Mesenchymal stem cell (in vitro differentiated cells and primary cell): Measurements from ENCODE around the gene WBP1L.
A peak's percentile ranks its signal among the peaks of the same experiment; 100 is the strongest.

Experiments used
- DNase-seq: peaks from one replicate; pipeline ENCODE4 v3.0.0-alpha.2; 2013
- H2AFZ ChIP-seq: one replicate; pipeline ENCODE4 v1.6.1; 2013; ENCODE audit warnings: low read depth, mild to moderate bottlenecking, control low read depth, inconsistent platforms, low read length, moderate library complexity
- H2AK5ac ChIP-seq: 2 replicates; pipeline ENCODE4 v1.6.1; 2013; ENCODE audit warnings: low read length, moderate library complexity, mild to moderate bottlenecking, inconsistent platforms; ENCODE audit not compliant: severe bottlenecking
- H2BK120ac ChIP-seq: one replicate; pipeline ENCODE4 v1.6.1; 2013; ENCODE audit warnings: low read depth, mild to moderate bottlenecking, inconsistent platforms, low read length, moderate library complexity
- H2BK12ac ChIP-seq, 2 experiments: one replicate each; pipeline ENCODE4 v1.6.1; 2013; ENCODE audit warnings: inconsistent platforms in 2 of 2, low read length in 2 of 2, mild to moderate bottlenecking in 2 of 2, moderate library complexity in 2 of 2, control low read depth in 1 of 2
- H2BK15ac ChIP-seq: one replicate; pipeline ENCODE4 v1.6.1; 2013; ENCODE audit warnings: mild to moderate bottlenecking, low read depth, inconsistent platforms; ENCODE audit not compliant: poor library complexity, severe bottlenecking
- H2BK5ac ChIP-seq: 2 replicates; pipeline ENCODE4 v1.6.1; 2013; ENCODE audit warnings: low read depth, mild to moderate bottlenecking, low read length, control low read depth, inconsistent platforms; ENCODE audit not compliant: poor library complexity, severe bottlenecking
- H3K14ac ChIP-seq, 2 experiments: one replicate each; pipeline ENCODE4 v1.6.1; 2013; ENCODE audit warnings: inconsistent platforms in 2 of 2, low read length in 2 of 2, control low read depth in 1 of 2, mild to moderate bottlenecking in 1 of 2, moderate library complexity in 1 of 2
- H3K18ac ChIP-seq, 2 experiments: one replicate each; pipeline ENCODE4 v1.6.1; 2013; ENCODE audit warnings: inconsistent platforms in 2 of 2, low read length in 2 of 2, control low read depth in 1 of 2, low read depth in 1 of 2, mild to moderate bottlenecking in 1 of 2
- H3K23ac ChIP-seq, 2 experiments: one replicate each; pipeline ENCODE4 v1.6.1; 2013; ENCODE audit warnings: inconsistent platforms in 2 of 2, low read length in 2 of 2, mild to moderate bottlenecking in 2 of 2, moderate library complexity in 2 of 2, control low read depth in 1 of 2
- H3K27ac ChIP-seq: 2 replicates; pipeline ENCODE4 v1.5.1; 2013; ENCODE audit warnings: mild to moderate bottlenecking, moderate library complexity, low read length, control low read depth, inconsistent platforms; ENCODE audit not compliant: poor library complexity, severe bottlenecking
- H3K27me3 ChIP-seq, 2 experiments: 2 replicates each; pipeline versions ENCODE4 v1.6.1 to v1.7.0; 2013; ENCODE audit warnings: low read length in 2 of 2, mild to moderate bottlenecking in 2 of 2, moderate library complexity in 2 of 2, control low read depth in 1 of 2, inconsistent platforms in 1 of 2; ENCODE audit not compliant: control insufficient read depth in 1 of 2, insufficient read depth in 1 of 2
- H3K36me3 ChIP-seq, 2 experiments: 2 replicates each; pipeline versions ENCODE4 v1.6.1 to v1.7.0; 2013; ENCODE audit warnings: low read length in 2 of 2, control low read depth in 1 of 2, inconsistent platforms in 1 of 2, low read depth in 1 of 2, mild to moderate bottlenecking in 1 of 2; ENCODE audit not compliant: insufficient read depth in 2 of 2, control insufficient read depth in 1 of 2
- H3K4ac ChIP-seq, 2 experiments: one replicate each; pipeline ENCODE4 v1.6.1; 2013; ENCODE audit warnings: inconsistent platforms in 2 of 2, low read length in 2 of 2, mild to moderate bottlenecking in 2 of 2, moderate library complexity in 2 of 2, control low read depth in 1 of 2, low read depth in 1 of 2
- H3K4me1 ChIP-seq: 2 replicates; pipeline ENCODE4 v1.6.1; 2013; ENCODE audit warnings: low read depth, low read length, control low read depth; ENCODE audit not compliant: control insufficient read depth, insufficient read depth
- H3K4me2 ChIP-seq: 2 replicates; pipeline ENCODE4 v1.6.1; 2013; ENCODE audit warnings: low read length, mild to moderate bottlenecking, inconsistent platforms; ENCODE audit not compliant: poor library complexity, severe bottlenecking
- H3K4me3 ChIP-seq, 2 experiments: 2 replicates each; pipeline versions ENCODE4 v1.5.1 to v1.7.0; 2013; ENCODE audit warnings: low read length in 2 of 2, mild to moderate bottlenecking in 2 of 2, control low read depth in 1 of 2, low read depth in 1 of 2; ENCODE audit not compliant: insufficient read depth in 1 of 2
- H3K79me1 ChIP-seq: replicated peaks from 2 replicates; pipeline ENCODE4 v1.6.1; 2013; ENCODE audit warnings: mild to moderate bottlenecking, control low read depth, low read length, inconsistent platforms; ENCODE audit not compliant: poor library complexity, severe bottlenecking
- H3K9ac ChIP-seq: 2 replicates; pipeline ENCODE4 v1.7.0; 2013; ENCODE audit warnings: mild to moderate bottlenecking, low read length, moderate library complexity
- H3K9me3 ChIP-seq: 2 replicates; pipeline ENCODE4 v1.7.0; 2013; ENCODE audit warnings: mild to moderate bottlenecking, low read length; ENCODE audit not compliant: control insufficient read depth
- H4K8ac ChIP-seq: one replicate; pipeline ENCODE4 v1.6.1; 2013; ENCODE audit warnings: inconsistent platforms, mild to moderate bottlenecking, low read length, moderate library complexity
- H4K91ac ChIP-seq: one replicate; pipeline ENCODE4 v1.6.1; 2013; ENCODE audit warnings: mild to moderate bottlenecking, low read length, inconsistent platforms
- WGBS: methylation state at CpG from one replicate; pipeline ENCODE4 v1.1.7; 2013; ENCODE audit warnings: mixed read lengths; 5-methylcytosine and 5-hydroxymethylcytosine counted together

WBP1L gene

GRCh38 chr10:102776779-102777456, 33.2 kb downstream of the WBP1L start:
- peak overlapping the region; percentile 76 to 93 for H3K18ac ChIP-seq
- peak overlapping the region; percentile 94 for H2BK5ac ChIP-seq
- peaks cover 29% of the 10 kb centered on the region for H3K79me1 ChIP-seq
- peak overlapping the region; percentile 92 for H4K8ac ChIP-seq
- no peaks in the 10 kb centered on the region for H3K27me3 ChIP-seq
- H3K14ac ChIP-seq, result no peak overlapping the region
- H2BK15ac ChIP-seq, result peak overlapping the region; percentile 4
- 0% methylated on average over 9 of the region's 9 CpGs for WGBS
- H3K23ac ChIP-seq, result peak overlapping the region in 1 of 2 experiments; percentile 73
- H4K91ac ChIP-seq, result no peak overlapping the region
- H3K36me3 ChIP-seq, result peaks cover 0 to 10% of the 10 kb centered on the region in 2 experiments
- H2BK12ac ChIP-seq, result peak overlapping the region; percentile 19 to 99
- H3K27ac ChIP-seq, result peak overlapping the region; percentile 99
- peak; percentile 99 for DNase-seq
- peaks cover 45% of the 10 kb centered on the region for H3K4me1 ChIP-seq
- H3K9ac ChIP-seq, result peak overlapping the region; percentile 92
- H2AK5ac ChIP-seq, result peak overlapping the region; percentile 95
- peak overlapping the region; percentile 95 to 98 for H3K4ac ChIP-seq
- H3K4me2 ChIP-seq, result peak overlapping the region; percentile 77
- no peak overlapping the region for H2AFZ ChIP-seq
- peak overlapping the region; percentile 28 to 77 for H3K4me3 ChIP-seq
- H2BK120ac ChIP-seq, result peak overlapping the region; percentile 93
- H3K9me3 ChIP-seq, result no peaks in the 10 kb centered on the region

DNA sequence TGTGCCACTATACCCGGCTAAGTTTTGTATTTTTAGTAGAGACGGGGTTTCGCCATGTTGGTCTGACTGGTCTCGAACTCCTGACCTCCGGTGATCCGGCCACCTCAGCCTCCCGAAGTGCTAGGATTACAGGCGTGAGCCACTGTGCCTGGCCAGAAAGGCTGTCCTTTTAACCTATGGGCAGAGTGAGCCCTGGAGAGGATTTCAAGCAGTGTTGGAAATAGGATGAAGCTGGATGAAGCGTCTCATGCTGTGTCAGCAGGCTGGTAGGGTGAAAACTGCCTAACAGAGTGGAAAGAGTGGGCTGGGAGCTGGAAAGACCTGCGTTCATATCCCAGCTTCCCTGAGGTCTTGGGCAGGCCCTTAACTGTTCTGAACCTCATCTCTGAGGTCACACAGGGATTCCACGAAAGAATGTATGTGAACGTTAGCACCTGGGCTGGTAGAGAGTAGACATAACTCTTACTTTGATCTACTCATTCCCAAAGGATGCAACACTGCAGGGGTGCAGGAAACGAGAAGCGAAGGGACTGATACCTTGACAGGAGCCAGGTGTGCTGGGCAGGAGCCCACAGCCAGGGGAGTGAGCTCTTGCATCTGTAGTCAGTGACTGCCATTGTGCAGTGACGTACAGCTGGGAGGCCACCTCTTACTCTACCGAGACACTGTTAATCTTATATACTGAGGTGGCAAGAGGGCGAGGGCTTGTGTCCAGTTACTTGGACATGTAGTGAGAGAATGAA, 34.1 kb downstream of the WBP1L start:
- no peaks in the 10 kb centered on the region for H3K27me3 ChIP-seq
- H2BK120ac ChIP-seq, result peak overlapping the region; percentile 66
- no peak overlapping the region for H3K23ac ChIP-seq
- H4K8ac ChIP-seq, result peak overlapping the region; percentile 67
- H2BK5ac ChIP-seq, result peak overlapping the region; percentile 94
- peaks cover 47% of the 10 kb centered on the region for H3K4me1 ChIP-seq
- peak overlapping the region; percentile 83 for H2BK15ac ChIP-seq
- 74% methylated on average over 16 of the region's 17 CpGs for WGBS
- H3K14ac ChIP-seq, result peak overlapping the region in 1 of 2 experiments; percentile 85
- no peak overlapping the region for H2AFZ ChIP-seq
- H2AK5ac ChIP-seq, result peak overlapping the region; percentile 94
- H3K9me3 ChIP-seq, result no peaks in the 10 kb centered on the region
- H3K36me3 ChIP-seq, result peaks cover 0 to 10% of the 10 kb centered on the region in 2 experiments
- peak overlapping the region; percentile 86 to 91 for H3K18ac ChIP-seq
- peak overlapping the region; percentile 66 to 81 for H3K4ac ChIP-seq
- peak overlapping the region; percentile 73 to 93 for H2BK12ac ChIP-seq
- peak overlapping the region; percentile 92 for H3K9ac ChIP-seq
- peak overlapping the region; percentile 57 for H4K91ac ChIP-seq
- H3K4me3 ChIP-seq, result no peak overlapping the region
- peaks cover 33% of the 10 kb centered on the region for H3K79me1 ChIP-seq
- H3K27ac ChIP-seq, result peak overlapping the region; percentile 99
- no peak overlapping the region for H3K4me2 ChIP-seq
- no peak for DNase-seq

DNA sequence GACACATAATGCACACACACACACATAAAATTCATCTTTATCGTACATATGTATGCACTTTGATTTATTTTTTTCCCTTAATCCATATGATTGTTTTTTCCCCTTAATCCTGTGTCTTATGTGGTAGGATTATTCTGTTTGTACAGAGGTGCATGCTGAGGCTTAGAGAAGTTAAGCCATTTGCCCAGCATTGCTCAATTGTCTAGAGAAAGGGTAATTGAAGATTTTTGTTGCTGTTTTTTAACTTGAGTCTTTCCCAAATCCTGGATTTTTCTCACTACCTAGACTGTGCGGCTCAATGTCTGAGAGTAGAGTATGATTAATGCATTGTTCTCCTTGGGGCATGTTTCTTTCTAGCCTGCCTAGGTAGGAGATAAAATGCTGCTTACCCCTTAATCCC, 35.0 kb downstream of the WBP1L start:
- Histone ChIP-seq H3K4me3 (no peak overlapping the region), H3K9me3 (no peaks in the 10 kb centered on the region), H2BK120ac (no peak overlapping the region), H4K91ac (no peak overlapping the region), H3K14ac (no peak overlapping the region), H3K27me3 (no peaks in the 10 kb centered on the region), H2AFZ (no peak overlapping the region), H3K4me2 (no peak overlapping the region), H3K18ac (no peak overlapping the region), H3K36me3 (peaks cover 0 to 10% of the 10 kb centered on the region in 2 experiments), H2BK15ac (no peak overlapping the region), H3K4me1 (peaks cover 47% of the 10 kb centered on the region), H3K9ac (peak overlapping the region; percentile 7), H4K8ac (no peak overlapping the region), H2BK12ac (no peak overlapping the region), H2AK5ac (no peak overlapping the region), H3K23ac (no peak overlapping the region), H3K27ac (no peak overlapping the region), H3K79me1 (peaks cover 33% of the 10 kb centered on the region), H2BK5ac (no peak overlapping the region), H3K4ac (no peak overlapping the region)
- no peak for DNase-seq
- WGBS, result no CpG with 5 or more reads among the region's 2 CpGs
